Activated B cell treated with CpG ODN at 0.5 μM for 24 hours (primary cell): ENCODE measurements around the gene ETFB. TPM values are rescaled to one million over a fixed set of nuclear protein-coding genes. Genes with fewer than 3 reads are reported as not detected.

Experiments
- ATAC-seq: fragments of 200-7000 bp; cut with Tn5 transposase; one replicate; pipeline ENCODE4 v1.10.0; 2021; ENCODE audit warnings: low read depth, mild to moderate bottlenecking, moderate library complexity
- CTCF ChIA-PET: fragments of 350-600 bp; sonication (Branson Sonifier 250); formaldehyde crosslinking; loops from one replicate; lab custom pipeline; 2021; ENCODE audit warnings: antibody characterized with exemption; lab: Charles Lee
- POLR2A ChIA-PET: fragments of 350-600 bp; sonication (Branson Sonifier 250); formaldehyde crosslinking; loops from one replicate; lab custom pipeline; 2021; ENCODE audit warnings: antibody characterized with exemption; lab: Charles Lee
- DNase-seq: peaks from one replicate; pipeline ENCODE4 v3.0.0; 2022
- H3K27ac Mint-ChIP-seq: one replicate; pipeline ENCODE4 v1.8.0; 2020; ENCODE audit warnings: mixed read lengths
- H3K27me3 Mint-ChIP-seq: one replicate; pipeline ENCODE4 v1.8.0; 2021; ENCODE audit warnings: mixed read lengths
- H3K36me3 Mint-ChIP-seq: one replicate; pipeline ENCODE4 v1.8.0; 2021; ENCODE audit warnings: low read depth, mixed read lengths
- H3K4me1 Mint-ChIP-seq: one replicate; pipeline ENCODE4 v1.8.0; 2021; ENCODE audit warnings: mixed read lengths
- H3K4me3 Mint-ChIP-seq: one replicate; pipeline ENCODE4 v1.8.0; 2020; ENCODE audit warnings: mild to moderate bottlenecking, mixed read lengths
- H3K9me3 Mint-ChIP-seq: one replicate; pipeline ENCODE4 v1.8.0; 2020; ENCODE audit warnings: mixed read lengths
- CTCF ChIP-seq: fragments of 200-600 bp; IDR thresholded peaks from one replicate; pipeline ENCODE4 v1.8.0; 2022; ENCODE audit warnings: antibody characterized with exemption, mild to moderate bottlenecking
- intact Hi-C: fragments of 100-400 bp; cut with micrococcal nuclease; formaldehyde crosslinking; loops from one replicate; pipeline ENCODE4 v1.15.1; 2024
- total RNA-seq: library from RNA; stranded (reverse); gene quantifications from 2 replicates; pipeline ENCODE4 v1.2.3, GENCODE V29; 2022

ETFB gene
- total RNA-seq, 1 donor from 2014 or later: 43.8 TPM

GRCh38 chr19:51295382-51296126, 70.6 kb downstream of the ETFB start:
- no peak for TF ChIP-seq CTCF
- Mint-ChIP-seq H3K4me1 (no peaks in the 10 kb centered on the region), H3K9me3 (no peaks in the 10 kb centered on the region), H3K27ac (no peak overlapping the region), H3K4me3 (no peak overlapping the region), H3K27me3 (peaks cover 17% of the 10 kb centered on the region), H3K36me3 (no peaks in the 10 kb centered on the region)
- DNase-seq (no peak), ATAC-seq (no peak)
- POLR2A ChIA-PET: no interaction called here
- intact Hi-C loops: no loop called here
- CTCF ChIA-PET: no interaction called here

Other genes with a start within 250 kb of the ETFB start
- gene SIGLEC9, start 241.5 kb downstream of the ETFB start, total RNA-seq: 0.29 TPM in 1 of 2 replicates, not detected in the other
- not detected in 2 replicates for gene SIGLEC7, start 224.1 kb downstream of the ETFB start, total RNA-seq
- not detected in 2 replicates for gene CD33, start 141.3 kb downstream of the ETFB start, total RNA-seq
- not detected in 2 replicates for gene SIGLECL1, start 115.3 kb downstream of the ETFB start, total RNA-seq
- not detected in 2 replicates for gene IGLON5, start 54.7 kb downstream of the ETFB start, total RNA-seq
- gene VSIG10L, start 24.2 kb downstream of the ETFB start, total RNA-seq: 0.95 and 0.98 TPM in 2 replicates
- gene CLDND2, start 2.6 kb upstream of the ETFB start, total RNA-seq: 2.2 TPM in 1 of 2 replicates, not detected in the other
- 1.6 and 2.1 TPM in 2 replicates for gene NKG7, start 6.3 kb upstream of the ETFB start, total RNA-seq
- gene LIM2, start 21.6 kb upstream of the ETFB start, total RNA-seq: not detected in 2 replicates
- 0.17 TPM in 1 of 2 replicates, not detected in the other for gene C19orf84, start 24.2 kb upstream of the ETFB start, total RNA-seq
- gene SIGLEC10, start 51.3 kb upstream of the ETFB start, total RNA-seq: 50.3 and 52.2 TPM in 2 replicates
- not detected in 2 replicates for gene SIGLEC8, start 92.1 kb upstream of the ETFB start, total RNA-seq
- gene CEACAM18, start 112.2 kb upstream of the ETFB start, total RNA-seq: not detected in 2 replicates
- not detected in 2 replicates for gene SIGLEC12, start 135.4 kb upstream of the ETFB start, total RNA-seq
- gene SIGLEC6, start 165.3 kb upstream of the ETFB start, total RNA-seq: 16.4 and 28.7 TPM in 2 replicates
- gene ZNF175, start 204.9 kb upstream of the ETFB start, total RNA-seq: 20.6 and 23.6 TPM in 2 replicates